ENCODE data around the gene NPIPA3. TPM values are rescaled to one million over a fixed set of nuclear protein-coding genes. Genes with fewer than 3 reads are reported as not detected.
"Not testable (repeated sequence)": the region's sequence is repeated elsewhere in the genome, so short reads cannot be mapped to it uniquely, and the experiment has no call there.

NPIPA3 gene
- total and polyA plus RNA-seq, 7 experiments from 2014 or later: 0.34 to 6.9 (median 3.1) TPM; not detected in 2

- CTCF ChIA-PET, POLR2A ChIA-PET: not testable (repeated sequence)
These were observed 17.1 kb upstream of the NPIPA3 start for GRCh38 chr16:14685870-14686793.

DNA sequence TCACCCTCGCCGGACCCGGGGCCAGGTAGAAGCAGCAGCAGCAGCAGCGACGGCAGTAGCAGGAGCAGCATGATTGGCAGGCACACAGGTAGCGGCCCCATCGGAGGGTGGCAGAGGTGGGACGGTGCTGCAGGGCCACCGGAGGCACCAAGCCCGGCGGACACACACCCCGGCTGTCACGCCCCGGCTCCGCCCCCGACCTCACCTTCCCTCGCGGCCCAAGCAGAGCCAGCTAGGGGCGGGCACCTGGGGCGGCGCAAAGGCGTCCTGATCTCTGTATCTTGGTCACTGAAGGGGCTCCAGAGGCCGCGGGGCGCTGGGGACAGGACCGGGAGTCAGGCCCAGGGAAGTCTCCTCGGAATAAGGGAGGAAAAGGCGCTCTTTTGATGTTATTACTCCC lies 9.1 kb upstream of the NPIPA3 start, which contains the start of gene PLA2G10:
Gene PLA2G10, minus strand, starts transcription at position 180 of the 400 bp plus-strand sequence. Its CDS starts 79 bp downstream, at position 101.
- H3K4me3 ChIP-seq (ENCODE audit: low read length); H3K36me3 Mint-ChIP-seq; H3K27ac Mint-ChIP-seq; DNase-seq; H3K36me3 ChIP-seq (ENCODE audit: control insufficient read depth in 2 of 3, insufficient read depth in 3 of 3, low read length in 3 of 3); H3K9me3 Mint-ChIP-seq; H3K4me1 Mint-ChIP-seq; H3K27me3 Mint-ChIP-seq; H3K4me3 Mint-ChIP-seq; POLR2A ChIA-PET; ATAC-seq; intact Hi-C loops (cut with micrococcal nuclease); CTCF ChIA-PET; H3K4me1 ChIP-seq (ENCODE audit: control insufficient read depth in 2 of 2, insufficient read depth in 2 of 2, low read length in 2 of 2); H3K9me3 ChIP-seq (ENCODE audit: control insufficient read depth in 2 of 3, low read length in 3 of 3); H3K27ac ChIP-seq (ENCODE audit: low read depth, low read length); H3K27me3 ChIP-seq (ENCODE audit: control insufficient read depth in 2 of 2, insufficient read depth in 2 of 2, low read length in 2 of 2): not testable (repeated sequence)

More at GRCh38 chr16:14685870-14686793, 17.1 kb upstream of the NPIPA3 start:
- ATAC-seq; H3K27me3 ChIP-seq (ENCODE audit: control insufficient read depth in 2 of 2, insufficient read depth in 2 of 2, low read length in 2 of 2); H3K36me3 Mint-ChIP-seq; H3K4me3 ChIP-seq (ENCODE audit: low read length); intact Hi-C loops (cut with micrococcal nuclease); H3K4me1 Mint-ChIP-seq; H3K27ac Mint-ChIP-seq; H3K9me3 Mint-ChIP-seq; DNase-seq; H3K27ac ChIP-seq (ENCODE audit: low read depth, low read length); H3K9me3 ChIP-seq (ENCODE audit: control insufficient read depth in 2 of 3, low read length in 3 of 3); H3K4me3 Mint-ChIP-seq; H3K27me3 Mint-ChIP-seq; H3K4me1 ChIP-seq (ENCODE audit: control insufficient read depth in 2 of 2, insufficient read depth in 2 of 2, low read length in 2 of 2); H3K36me3 ChIP-seq (ENCODE audit: control insufficient read depth in 2 of 3, insufficient read depth in 3 of 3, low read length in 3 of 3): not testable (repeated sequence)

GRCh38 chr16:14701859-14702258 lies 1.4 kb upstream of the NPIPA3 start:
- H3K4me1 Mint-ChIP-seq; POLR2A ChIA-PET; H3K9me3 ChIP-seq (ENCODE audit: control insufficient read depth in 2 of 3, low read length in 3 of 3); H3K27ac Mint-ChIP-seq; H3K27ac ChIP-seq (ENCODE audit: low read depth, low read length); CTCF ChIA-PET; H3K36me3 Mint-ChIP-seq; DNase-seq; H3K4me3 ChIP-seq (ENCODE audit: low read length); H3K27me3 ChIP-seq (ENCODE audit: control insufficient read depth in 2 of 2, insufficient read depth in 2 of 2, low read length in 2 of 2); ATAC-seq; H3K4me3 Mint-ChIP-seq; H3K4me1 ChIP-seq (ENCODE audit: control insufficient read depth in 2 of 2, insufficient read depth in 2 of 2, low read length in 2 of 2); intact Hi-C loops (cut with micrococcal nuclease); H3K27me3 Mint-ChIP-seq; H3K9me3 Mint-ChIP-seq; H3K36me3 ChIP-seq (ENCODE audit: control insufficient read depth in 2 of 3, insufficient read depth in 3 of 3, low read length in 3 of 3): not testable (repeated sequence)

- H3K27me3 ChIP-seq (ENCODE audit: control insufficient read depth in 2 of 2, insufficient read depth in 2 of 2, low read length in 2 of 2); H3K4me3 Mint-ChIP-seq; H3K27ac ChIP-seq (ENCODE audit: low read depth, low read length); ATAC-seq; H3K4me3 ChIP-seq (ENCODE audit: low read length); DNase-seq; POLR2A ChIA-PET; H3K9me3 Mint-ChIP-seq; H3K4me1 Mint-ChIP-seq; H3K4me1 ChIP-seq (ENCODE audit: control insufficient read depth in 2 of 2, insufficient read depth in 2 of 2, low read length in 2 of 2); H3K27me3 Mint-ChIP-seq; H3K27ac Mint-ChIP-seq; CTCF ChIA-PET; H3K9me3 ChIP-seq (ENCODE audit: control insufficient read depth in 2 of 3, low read length in 3 of 3); intact Hi-C loops (cut with micrococcal nuclease); H3K36me3 ChIP-seq (ENCODE audit: control insufficient read depth in 2 of 3, insufficient read depth in 3 of 3, low read length in 3 of 3); H3K36me3 Mint-ChIP-seq: not testable (repeated sequence)
These were observed 539 bp upstream of the NPIPA3 start for GRCh38 chr16:14702672-14703071.

GRCh38 chr16:14733233-14733632 lies 30.0 kb downstream of the NPIPA3 start:
- intact Hi-C loops (cut with micrococcal nuclease); H3K9me3 ChIP-seq (ENCODE audit: control insufficient read depth in 2 of 3, low read length in 3 of 3); H3K36me3 Mint-ChIP-seq; H3K27me3 ChIP-seq (ENCODE audit: control insufficient read depth in 2 of 2, insufficient read depth in 2 of 2, low read length in 2 of 2); H3K27ac Mint-ChIP-seq; ATAC-seq; POLR2A ChIA-PET; H3K4me1 ChIP-seq (ENCODE audit: control insufficient read depth in 2 of 2, insufficient read depth in 2 of 2, low read length in 2 of 2); H3K4me3 Mint-ChIP-seq; H3K4me3 ChIP-seq (ENCODE audit: low read length); H3K4me1 Mint-ChIP-seq; H3K36me3 ChIP-seq (ENCODE audit: control insufficient read depth in 2 of 3, insufficient read depth in 3 of 3, low read length in 3 of 3); CTCF ChIA-PET; DNase-seq; H3K9me3 Mint-ChIP-seq; H3K27ac ChIP-seq (ENCODE audit: low read depth, low read length); H3K27me3 Mint-ChIP-seq: not testable (repeated sequence)

- H3K27ac Mint-ChIP-seq; H3K4me1 ChIP-seq (ENCODE audit: control insufficient read depth in 2 of 2, insufficient read depth in 2 of 2, low read length in 2 of 2); H3K4me3 ChIP-seq (ENCODE audit: low read length); H3K36me3 Mint-ChIP-seq; DNase-seq; POLR2A ChIA-PET; H3K4me3 Mint-ChIP-seq; intact Hi-C loops (cut with micrococcal nuclease); H3K27ac ChIP-seq (ENCODE audit: low read depth, low read length); H3K9me3 Mint-ChIP-seq; H3K9me3 ChIP-seq (ENCODE audit: control insufficient read depth in 2 of 3, low read length in 3 of 3); H3K36me3 ChIP-seq (ENCODE audit: control insufficient read depth in 2 of 3, insufficient read depth in 3 of 3, low read length in 3 of 3); H3K27me3 ChIP-seq (ENCODE audit: control insufficient read depth in 2 of 2, insufficient read depth in 2 of 2, low read length in 2 of 2); H3K27me3 Mint-ChIP-seq; ATAC-seq; H3K4me1 Mint-ChIP-seq; CTCF ChIA-PET: not testable (repeated sequence)
These were observed 37.7 kb downstream of the NPIPA3 start for GRCh38 chr16:14740832-14741385.

GRCh38 chr16:14741794-14742193 lies 38.6 kb downstream of the NPIPA3 start:
- DNase-seq; H3K4me1 ChIP-seq (ENCODE audit: control insufficient read depth in 2 of 2, insufficient read depth in 2 of 2, low read length in 2 of 2); H3K4me3 ChIP-seq (ENCODE audit: low read length); H3K27me3 Mint-ChIP-seq; H3K36me3 ChIP-seq (ENCODE audit: control insufficient read depth in 2 of 3, insufficient read depth in 3 of 3, low read length in 3 of 3); H3K27me3 ChIP-seq (ENCODE audit: control insufficient read depth in 2 of 2, insufficient read depth in 2 of 2, low read length in 2 of 2); H3K9me3 ChIP-seq (ENCODE audit: control insufficient read depth in 2 of 3, low read length in 3 of 3); H3K36me3 Mint-ChIP-seq; H3K27ac Mint-ChIP-seq; intact Hi-C loops (cut with micrococcal nuclease); POLR2A ChIA-PET; H3K4me1 Mint-ChIP-seq; H3K4me3 Mint-ChIP-seq; CTCF ChIA-PET; ATAC-seq; H3K27ac ChIP-seq (ENCODE audit: low read depth, low read length); H3K9me3 Mint-ChIP-seq: not testable (repeated sequence)
